CD14-positive monocyte (primary cell): Measurements from ENCODE around the gene BACH2. TPM values are rescaled to one million over a fixed set of nuclear protein-coding genes. Genes with fewer than 3 reads are reported as not detected.

ENCODE experiments used
- DNase-seq, 3 donors: peaks; one replicate each; pipeline ENCODE4 v3.0.0-alpha.2; 2011 to 2022
- H2AFZ ChIP-seq: 2 replicates; pipeline ENCODE4 v1.6.0; 2012; ENCODE audit warnings: mild to moderate bottlenecking, low read depth, low read length, inconsistent platforms; ENCODE audit not compliant: insufficient read depth, poor library complexity, severe bottlenecking
- H3K27ac ChIP-seq, 2 donors: 1 replicate in 1 of 2; 2 replicates in 1 of 2; pipeline ENCODE4 v1.5.1; 2012 to 2013; ENCODE audit warnings: low read length in 2 of 2, control low read depth in 1 of 2, inconsistent platforms in 1 of 2, low read depth in 1 of 2, mild to moderate bottlenecking in 1 of 2
- H3K27me3 ChIP-seq, 2 donors: one replicate each; pipeline versions ENCODE4 v1.6.0 to v1.6.1; 2011 to 2013; ENCODE audit warnings: low read length in 2 of 2; ENCODE audit not compliant: control insufficient read depth in 2 of 2, insufficient read depth in 2 of 2
- H3K36me3 ChIP-seq, 2 donors: replicated peaks in 1 of 2; 1 replicate in 1 of 2; 2 replicates in 1 of 2; pipeline versions ENCODE4 v1.5.1 to v1.6.1; 2012 to 2013; ENCODE audit warnings: low read length in 2 of 2, control low read depth in 1 of 2, inconsistent platforms in 1 of 2, mild to moderate bottlenecking in 1 of 2; ENCODE audit not compliant: insufficient read depth in 2 of 2, control insufficient read depth in 1 of 2
- H3K4me1 ChIP-seq, 2 donors: 1 replicate in 1 of 2; 2 replicates in 1 of 2; pipeline versions ENCODE4 v1.5.1 to v1.6.1; 2012 to 2013; ENCODE audit warnings: low read length in 2 of 2, control low read depth in 1 of 2, inconsistent platforms in 1 of 2, mild to moderate bottlenecking in 1 of 2, moderate library complexity in 1 of 2; ENCODE audit not compliant: insufficient read depth in 2 of 2, control insufficient read depth in 1 of 2
- H3K4me2 ChIP-seq: replicated peaks from 2 replicates; pipeline ENCODE3; 2012; ENCODE audit warnings: low read length, moderate library complexity, mild to moderate bottlenecking; ENCODE audit not compliant: poor library complexity, severe bottlenecking; ENCODE audit errors: extremely low read depth
- H3K4me3 ChIP-seq, 3 experiments: fragments of 200-600 bp in 1 of 3; sonication (generic) in 1 of 3; replicated peaks in 1 of 3; 1 replicate in 2 of 3; 2 replicates in 1 of 3; pipeline ENCODE4 v1.5.1; 2011 to 2013; ENCODE audit warnings: low read length in 3 of 3, mild to moderate bottlenecking in 3 of 3, control low read depth in 2 of 3, low read depth in 2 of 3, inconsistent platforms in 1 of 3, moderate library complexity in 1 of 3
- H3K79me2 ChIP-seq: 2 replicates; pipeline ENCODE4 v1.6.0; 2012; ENCODE audit warnings: mild to moderate bottlenecking, control low read depth, inconsistent platforms, low read length, moderate library complexity; ENCODE audit not compliant: insufficient read depth
- H3K9ac ChIP-seq: 2 replicates; pipeline ENCODE4 v1.6.0; 2017; ENCODE audit warnings: low read length, mild to moderate bottlenecking; ENCODE audit not compliant: insufficient read depth, poor library complexity, severe bottlenecking
- H3K9me3 ChIP-seq, 2 donors: replicated peaks in 1 of 2; 1 replicate in 1 of 2; 2 replicates in 1 of 2; pipeline versions ENCODE4 v1.5.1 to v1.6.1; 2012 to 2013; ENCODE audit warnings: low read length in 2 of 2, control low read depth in 1 of 2; ENCODE audit not compliant: control insufficient read depth in 1 of 2, insufficient read depth in 1 of 2
- H4K20me1 ChIP-seq: 2 replicates; pipeline ENCODE4 v1.6.0; 2012; ENCODE audit warnings: mild to moderate bottlenecking, low read length, control low read depth, moderate library complexity; ENCODE audit not compliant: insufficient read depth
- H3K27ac Mint-ChIP-seq, 7 donors: one replicate each; pipeline ENCODE4 v1.8.0; 2020; ENCODE audit warnings: mild to moderate bottlenecking in 7 of 7, mixed read lengths in 7 of 7, moderate library complexity in 6 of 7, inconsistent platforms in 2 of 7
- H3K27me3 Mint-ChIP-seq, 3 donors: one replicate each; pipeline ENCODE4 v1.8.0; 2021 to 2022; ENCODE audit warnings: low read depth in 3 of 3, mild to moderate bottlenecking in 3 of 3, mixed read lengths in 3 of 3, moderate library complexity in 3 of 3, inconsistent platforms in 1 of 3
- H3K36me3 Mint-ChIP-seq, 2 donors: one replicate each; pipeline ENCODE4 v1.8.0; 2020; ENCODE audit warnings: mixed read lengths in 2 of 2, inconsistent platforms in 1 of 2, mild to moderate bottlenecking in 1 of 2
- H3K4me1 Mint-ChIP-seq: one replicate; pipeline ENCODE4 v1.8.0; 2020; ENCODE audit warnings: mild to moderate bottlenecking, mixed read lengths
- H3K4me3 Mint-ChIP-seq, 2 donors: one replicate each; pipeline ENCODE4 v1.8.0; 2020; ENCODE audit warnings: mild to moderate bottlenecking in 2 of 2, mixed read lengths in 2 of 2, moderate library complexity in 1 of 2
- H3K9me3 Mint-ChIP-seq, 7 donors: one replicate each; pipeline ENCODE4 v1.8.0; 2020 to 2022; ENCODE audit warnings: mixed read lengths in 7 of 7, mild to moderate bottlenecking in 6 of 7, moderate library complexity in 6 of 7, inconsistent platforms in 2 of 7
- WGBS: methylation state at CpG from one replicate; pipeline ENCODE4 v1.1.5; 2013; ENCODE audit warnings: missing lambda C conversion rate; ENCODE audit not compliant: insufficient coverage; 5-methylcytosine and 5-hydroxymethylcytosine counted together
- intact Hi-C, 2 donors: fragments of 100-400 bp; cut with micrococcal nuclease; formaldehyde crosslinking; loops; one replicate each; pipeline versions ENCODE4 v1.15.0 to v1.15.1; 2023
- polyA plus RNA-seq, 3 donors: library from polyadenylated mRNA; depleted of rRNA in 1 of 3; unstranded in 2 of 3; stranded (reverse) in 1 of 3; fragments of 300-500 nt in 2 of 3; fragments of >200 nt in 1 of 3; fragmentation: Illumina TruSeq in 2 of 3; gene quantifications; 1 replicate in 2 of 3; 2 replicates in 1 of 3; pipeline ENCODE4 v1.2.3, GENCODE V29; 2012 to 2021
- TF ChIP-seq, protein P1 (sequence below): fragments of 200-600 bp; IDR thresholded peaks from one replicate; pipeline ENCODE4 v1.8.0; 2022; ENCODE audit warnings: antibody characterized with exemption, mild to moderate bottlenecking

Gene BACH2
- polyA plus RNA-seq, 3 donors: 0.04 to 0.09 (median 0.05) TPM

DNA sequence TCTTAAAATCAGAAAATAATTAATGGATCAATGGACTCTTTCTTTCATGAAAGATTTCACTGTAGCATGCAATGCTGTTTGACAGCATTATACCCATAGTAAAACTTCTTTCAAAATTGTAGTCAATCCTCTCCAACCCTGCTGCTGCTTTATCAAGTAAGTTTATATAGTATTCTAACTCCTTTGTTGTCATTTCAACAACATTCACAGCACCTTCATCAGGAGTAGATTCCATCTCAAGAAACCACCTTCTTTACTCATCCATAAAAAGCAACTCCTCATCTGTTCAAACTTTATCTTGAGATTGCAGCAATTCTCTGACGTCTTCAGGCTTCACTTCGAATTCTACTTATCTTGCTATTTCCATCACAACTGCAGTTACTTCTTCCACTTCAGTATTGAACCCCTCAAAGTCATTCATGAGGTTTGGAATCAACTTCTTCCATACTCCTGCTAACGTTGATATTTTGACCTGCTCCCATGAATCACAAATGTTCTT is 26.4 kb upstream of the BACH2 start:
- H3K4me1 Mint-ChIP-seq: peaks cover 6% of the 10 kb centered on the region
- no peaks in the 10 kb centered on the region for H3K9me3 Mint-ChIP-seq
- Histone ChIP-seq H3K4me3 (no peak overlapping the region), H4K20me1 (no peaks in the 10 kb centered on the region), H3K9ac (no peak overlapping the region), H3K27me3 (no peaks in the 10 kb centered on the region), H3K79me2 (no peaks in the 10 kb centered on the region), H3K36me3 (no peaks in the 10 kb centered on the region), H2AFZ (no peak overlapping the region), H3K4me2 (no peak overlapping the region), H3K4me1 (no peaks in the 10 kb centered on the region), H3K27ac (no peak overlapping the region), H3K9me3 (no peaks in the 10 kb centered on the region)
- WGBS: 87% methylated on average over 3 of the region's 3 CpGs
- H3K4me3 Mint-ChIP-seq: no peak overlapping the region
- intact Hi-C loops: no loop called here
- TF ChIP-seq, protein P1, sequence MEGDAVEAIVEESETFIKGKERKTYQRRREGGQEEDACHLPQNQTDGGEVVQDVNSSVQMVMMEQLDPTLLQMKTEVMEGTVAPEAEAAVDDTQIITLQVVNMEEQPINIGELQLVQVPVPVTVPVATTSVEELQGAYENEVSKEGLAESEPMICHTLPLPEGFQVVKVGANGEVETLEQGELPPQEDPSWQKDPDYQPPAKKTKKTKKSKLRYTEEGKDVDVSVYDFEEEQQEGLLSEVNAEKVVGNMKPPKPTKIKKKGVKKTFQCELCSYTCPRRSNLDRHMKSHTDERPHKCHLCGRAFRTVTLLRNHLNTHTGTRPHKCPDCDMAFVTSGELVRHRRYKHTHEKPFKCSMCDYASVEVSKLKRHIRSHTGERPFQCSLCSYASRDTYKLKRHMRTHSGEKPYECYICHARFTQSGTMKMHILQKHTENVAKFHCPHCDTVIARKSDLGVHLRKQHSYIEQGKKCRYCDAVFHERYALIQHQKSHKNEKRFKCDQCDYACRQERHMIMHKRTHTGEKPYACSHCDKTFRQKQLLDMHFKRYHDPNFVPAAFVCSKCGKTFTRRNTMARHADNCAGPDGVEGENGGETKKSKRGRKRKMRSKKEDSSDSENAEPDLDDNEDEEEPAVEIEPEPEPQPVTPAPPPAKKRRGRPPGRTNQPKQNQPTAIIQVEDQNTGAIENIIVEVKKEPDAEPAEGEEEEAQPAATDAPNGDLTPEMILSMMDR: no peak
- DNase-seq: no peak
- H3K27ac Mint-ChIP-seq: no peak overlapping the region
- peaks cover 0 to 3% (median 0%) of the 10 kb centered on the region in 3 donors for H3K27me3 Mint-ChIP-seq
- no peaks in the 10 kb centered on the region for H3K36me3 Mint-ChIP-seq

DNA sequence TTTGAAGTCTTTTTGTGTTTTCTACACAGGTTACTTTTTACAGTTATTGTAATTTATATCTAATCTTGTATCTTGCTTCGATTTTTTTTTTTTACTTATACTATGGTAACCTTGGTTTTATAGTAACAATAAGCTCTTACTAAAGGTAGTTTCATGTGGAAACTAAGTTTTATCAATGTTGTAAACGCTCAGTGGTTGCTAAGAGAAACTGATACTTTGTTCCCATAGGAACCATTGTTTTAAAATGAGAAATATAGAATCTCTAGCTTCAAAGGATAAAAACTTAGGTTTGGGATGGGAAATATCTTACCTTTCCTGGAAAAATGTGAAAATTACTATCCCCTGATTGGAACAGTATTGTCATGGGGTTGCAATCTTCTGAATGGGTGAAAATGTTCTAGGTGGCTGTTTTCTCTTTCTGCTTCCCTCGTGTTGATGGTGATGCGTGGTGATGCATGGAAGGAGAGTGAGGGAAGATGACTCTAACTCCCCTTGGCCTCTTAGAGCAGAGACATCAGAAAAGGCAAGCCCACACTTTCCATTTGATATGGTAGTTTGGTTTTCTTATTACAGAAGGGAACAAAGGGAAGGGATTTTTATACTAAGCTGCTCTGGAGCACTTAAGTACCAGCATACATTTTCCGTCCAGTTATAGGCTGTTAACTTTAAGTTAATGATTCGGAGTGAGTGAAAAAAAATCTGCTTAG is 23.5 kb upstream of the BACH2 start:
- Histone ChIP-seq H3K27ac (no peak overlapping the region), H3K4me1 (no peaks in the 10 kb centered on the region), H3K9ac (no peak overlapping the region), H3K9me3 (no peaks in the 10 kb centered on the region), H3K27me3 (no peaks in the 10 kb centered on the region), H3K4me2 (no peak overlapping the region), H3K4me3 (no peak overlapping the region), H3K79me2 (no peaks in the 10 kb centered on the region), H2AFZ (no peak overlapping the region), H3K36me3 (no peaks in the 10 kb centered on the region), H4K20me1 (no peaks in the 10 kb centered on the region)
- Mint-ChIP-seq H3K4me3 (no peak overlapping the region), H3K4me1 (peaks cover 6% of the 10 kb centered on the region), H3K27me3 (peaks cover 0 to 2% (median 0%) of the 10 kb centered on the region in 3 donors), H3K9me3 (no peaks in the 10 kb centered on the region), H3K36me3 (no peaks in the 10 kb centered on the region), H3K27ac (no peak overlapping the region)
- intact Hi-C loops: no loop called here
- WGBS: 100% methylated on average over 1 of the region's 6 CpGs
- TF ChIP-seq, protein P1: no peak
- no peak for DNase-seq
